Measurements from ENCODE around the gene KANSL1. TPM values are rescaled to one million over a fixed set of nuclear protein-coding genes. Genes with fewer than 3 reads are reported as not detected.

KANSL1 gene
- polyA plus RNA-seq, 1 of the 3 experiments (the other 2 are of a cell fraction): 10.0 TPM

DNA sequence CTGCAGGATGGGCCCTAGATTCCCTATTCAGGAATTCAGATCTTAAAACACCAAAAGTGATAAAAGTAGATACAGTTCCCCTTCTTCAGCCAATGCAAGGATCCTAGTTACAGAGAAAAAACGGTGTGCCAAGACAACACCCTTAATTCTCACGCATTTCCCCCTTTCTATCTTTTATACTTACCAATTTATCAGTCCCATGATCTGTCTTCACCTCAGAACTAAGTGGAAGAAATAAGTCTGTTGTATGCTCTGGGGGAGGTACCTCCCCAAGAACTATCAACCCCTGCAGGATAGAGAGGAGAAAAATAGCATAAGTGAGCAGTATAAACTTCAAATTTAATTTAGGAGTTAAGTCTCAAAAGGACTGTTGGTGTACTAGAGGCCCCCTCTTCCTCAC, 111.0 kb downstream of the KANSL1 start:
- Histone ChIP-seq H3K27me3 (ENCODE audit: insufficient read depth) (no peaks in the 10 kb centered on the region), H3K4me1 (ENCODE audit: control insufficient read depth in 1 of 2, insufficient read depth in 2 of 2, low read depth in 1 of 2, low read length in 1 of 2) (peaks cover 0 to 8% of the 10 kb centered on the region in 2 experiments; a peak in 2 of 4 replicates), H3K4me3 (ENCODE audit: low read depth in 2 of 2, low read length in 1 of 2) (no peak overlapping the region), H4K20me1 (ENCODE audit: insufficient read depth) (peaks cover 71% of the 10 kb centered on the region), H3F3A (replicated peaks; ENCODE audit: insufficient read depth) (peaks cover 11% of the 10 kb centered on the region), H3K9me2 (no peaks in the 10 kb centered on the region), H3K36me3 (replicated peaks in 1 of 2; ENCODE audit: control insufficient read depth in 1 of 2, insufficient read depth in 2 of 2, low read length in 1 of 2) (peaks cover 30 to 34% of the 10 kb centered on the region in 2 experiments), H3K9ac (no peak overlapping the region), H3K9me3 (no peaks in the 10 kb centered on the region), H3K27ac (ENCODE audit: low read depth in 2 of 2, low read length in 1 of 2) (no peak overlapping the region), H2AFZ (ENCODE audit: low read depth) (no peak overlapping the region), H3K79me2 (ENCODE audit: insufficient read depth) (peaks cover 97% of the 10 kb centered on the region), H3K4me2 (no peak overlapping the region)
- TF ChIP-seq SMC3 (IDR thresholded peaks at IDR 0.05; ENCODE audit: low read depth, low read length): no peak
- TF ChIP-seq RAD21 (IDR thresholded peaks at IDR 0.05; ENCODE audit: low read length): no peak
- TF ChIP-seq GATA2 (CRISPR knock-in tag; IDR thresholded peaks at IDR 0.05): no peak
- TF ChIP-seq, protein P1, sequence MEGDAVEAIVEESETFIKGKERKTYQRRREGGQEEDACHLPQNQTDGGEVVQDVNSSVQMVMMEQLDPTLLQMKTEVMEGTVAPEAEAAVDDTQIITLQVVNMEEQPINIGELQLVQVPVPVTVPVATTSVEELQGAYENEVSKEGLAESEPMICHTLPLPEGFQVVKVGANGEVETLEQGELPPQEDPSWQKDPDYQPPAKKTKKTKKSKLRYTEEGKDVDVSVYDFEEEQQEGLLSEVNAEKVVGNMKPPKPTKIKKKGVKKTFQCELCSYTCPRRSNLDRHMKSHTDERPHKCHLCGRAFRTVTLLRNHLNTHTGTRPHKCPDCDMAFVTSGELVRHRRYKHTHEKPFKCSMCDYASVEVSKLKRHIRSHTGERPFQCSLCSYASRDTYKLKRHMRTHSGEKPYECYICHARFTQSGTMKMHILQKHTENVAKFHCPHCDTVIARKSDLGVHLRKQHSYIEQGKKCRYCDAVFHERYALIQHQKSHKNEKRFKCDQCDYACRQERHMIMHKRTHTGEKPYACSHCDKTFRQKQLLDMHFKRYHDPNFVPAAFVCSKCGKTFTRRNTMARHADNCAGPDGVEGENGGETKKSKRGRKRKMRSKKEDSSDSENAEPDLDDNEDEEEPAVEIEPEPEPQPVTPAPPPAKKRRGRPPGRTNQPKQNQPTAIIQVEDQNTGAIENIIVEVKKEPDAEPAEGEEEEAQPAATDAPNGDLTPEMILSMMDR (IDR thresholded peaks at IDR 0.05): no peak
- TF ChIP-seq MXI1 (IDR thresholded peaks at IDR 0.05; ENCODE audit: low read depth, low read length): no peak
- no peak for TF ChIP-seq CHD2 (IDR thresholded peaks at IDR 0.05; ENCODE audit: low read length, partially characterized antibody)
- no peak for TF ChIP-seq NRF1 (IDR thresholded peaks at IDR 0.05; ENCODE audit: low read depth, low read length)
- no peak for TF ChIP-seq FOXM1 (IDR thresholded peaks at IDR 0.05; ENCODE audit: low read depth)
- TF ChIP-seq FOXJ3 (CRISPR knock-in tag; IDR thresholded peaks at IDR 0.05): no peak
- 99% methylated on average over 2 of the region's 2 CpGs for WGBS (ENCODE audit: low lambda C conversion rate)
- POLR2A ChIA-PET: interaction anchor here (1.0 to 1.8 kb wide), 2 partner anchors 63 to 110 kb away, joined by 3 to 5 read pairs; no protein-coding TSS in a partner anchor
- no peak for DNase-seq
- CTCF ChIA-PET: interaction anchor here (0.8 to 1.5 kb wide), 5 partner anchors 12 to 111 kb away, joined by 3 to 4 read pairs (median 3); partner anchors contain the start of gene KANSL1

DNA sequence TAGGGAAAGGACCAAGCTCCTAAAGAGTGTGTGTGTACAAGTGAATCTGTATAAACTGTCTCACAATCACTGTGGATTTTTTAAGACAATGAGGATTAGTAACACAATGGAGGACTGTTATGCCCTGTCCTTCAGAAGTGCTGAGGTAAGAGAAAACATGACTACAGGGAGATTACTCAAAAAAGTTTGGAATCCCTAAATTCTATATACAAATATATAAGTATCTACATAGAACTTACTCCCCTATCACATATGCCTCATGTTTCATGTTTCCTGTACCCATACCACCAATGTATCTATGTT, 112.3 kb downstream of the KANSL1 start:
- Histone ChIP-seq H3F3A (replicated peaks; ENCODE audit: insufficient read depth) (peaks cover 14% of the 10 kb centered on the region), H3K27me3 (ENCODE audit: insufficient read depth) (no peaks in the 10 kb centered on the region), H3K4me3 (ENCODE audit: low read depth in 2 of 2, low read length in 1 of 2) (no peak overlapping the region), H3K4me1 (ENCODE audit: control insufficient read depth in 1 of 2, insufficient read depth in 2 of 2, low read depth in 1 of 2, low read length in 1 of 2) (peaks cover 0 to 8% of the 10 kb centered on the region in 2 experiments; a peak in 2 of 4 replicates), H3K4me2 (no peak overlapping the region), H2AFZ (ENCODE audit: low read depth) (no peak overlapping the region), H4K20me1 (ENCODE audit: insufficient read depth) (peaks cover 58% of the 10 kb centered on the region), H3K9ac (no peak overlapping the region), H3K36me3 (replicated peaks in 1 of 2; ENCODE audit: control insufficient read depth in 1 of 2, insufficient read depth in 2 of 2, low read length in 1 of 2) (peaks cover 28 to 31% of the 10 kb centered on the region in 2 experiments), H3K9me2 (no peaks in the 10 kb centered on the region), H3K27ac (ENCODE audit: low read depth in 2 of 2, low read length in 1 of 2) (no peak overlapping the region), H3K79me2 (ENCODE audit: insufficient read depth) (peaks cover 97% of the 10 kb centered on the region), H3K9me3 (no peaks in the 10 kb centered on the region)
- ChIA-PET POLR2A (no interaction called here), CTCF (interaction anchor here (0.9 to 1.9 kb wide), 4 partner anchors 9 to 37 kb away, joined by 3 to 4 read pairs (median 4); no protein-coding TSS in a partner anchor)
- TF ChIP-seq RAD21 (IDR thresholded peaks at IDR 0.05; ENCODE audit: low read length) (no peak), NRF1 (IDR thresholded peaks at IDR 0.05; ENCODE audit: low read depth, low read length) (no peak), SMC3 (IDR thresholded peaks at IDR 0.05; ENCODE audit: low read depth, low read length) (no peak)
- TF ChIP-seq, protein P1 (IDR thresholded peaks at IDR 0.05): no peak
- TF ChIP-seq, protein P2, sequence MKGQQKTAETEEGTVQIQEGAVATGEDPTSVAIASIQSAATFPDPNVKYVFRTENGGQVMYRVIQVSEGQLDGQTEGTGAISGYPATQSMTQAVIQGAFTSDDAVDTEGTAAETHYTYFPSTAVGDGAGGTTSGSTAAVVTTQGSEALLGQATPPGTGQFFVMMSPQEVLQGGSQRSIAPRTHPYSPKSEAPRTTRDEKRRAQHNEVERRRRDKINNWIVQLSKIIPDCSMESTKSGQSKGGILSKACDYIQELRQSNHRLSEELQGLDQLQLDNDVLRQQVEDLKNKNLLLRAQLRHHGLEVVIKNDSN (IDR thresholded peaks at IDR 0.05; ENCODE audit: borderline replicate concordance, low read depth): no peak
- DNase-seq: no peak
